GM10847 (cell line): Measurements from ENCODE around the gene HAUS8.

ENCODE experiments used
- POLR2A ChIP-seq: IDR thresholded peaks from 2 replicates; pipeline ENCODE4 v1.6.1; 2011; ENCODE audit not compliant: insufficient read length; ENCODE audit errors: extremely low read depth

The HAUS8 gene

GRCh38 chr19:17081672-17082630 is 6.7 kb upstream of the HAUS8 start:
- TF ChIP-seq POLR2A: no peak

- TF ChIP-seq POLR2A: no peak
Measured at GRCh38 chr19:17080440-17080801, 5.2 kb upstream of the HAUS8 start.

- TF ChIP-seq POLR2A: no peak
Measured at GRCh38 chr19:17079710-17080439, 4.6 kb upstream of the HAUS8 start.

- no peak for TF ChIP-seq POLR2A
Measured at GRCh38 chr19:17078920-17079709, 3.9 kb upstream of the HAUS8 start.

- TF ChIP-seq POLR2A: no peak
Measured at GRCh38 chr19:17078036-17078919, 3.0 kb upstream of the HAUS8 start.

GRCh38 chr19:17077447-17078028 is 2.3 kb upstream of the HAUS8 start:
- TF ChIP-seq POLR2A: no peak

- no peak for TF ChIP-seq POLR2A
Measured at GRCh38 chr19:17076543-17076991, 1.3 kb upstream of the HAUS8 start.

GRCh38 chr19:17075864-17076542 is 751 bp upstream of the HAUS8 start:
- TF ChIP-seq POLR2A: no peak

- no peak for TF ChIP-seq POLR2A
Measured at GRCh38 chr19:17074634-17075034, 618 bp downstream of the HAUS8 start.

GRCh38 chr19:17073869-17074633 is 1.2 kb downstream of the HAUS8 start:
- no peak for TF ChIP-seq POLR2A

GRCh38 chr19:17070912-17071311 is 4.3 kb downstream of the HAUS8 start:
- no peak for TF ChIP-seq POLR2A

- TF ChIP-seq POLR2A: no peak
Measured at GRCh38 chr19:17070421-17070820, 4.8 kb downstream of the HAUS8 start.

- TF ChIP-seq POLR2A: no peak
Measured at GRCh38 chr19:17069193-17069592, 6.1 kb downstream of the HAUS8 start.
